GM21515 (cell line): ENCODE measurements around the gene MSH5.
"Not testable (repeated sequence)": the region's sequence is repeated elsewhere in the genome, so short reads cannot be mapped to it uniquely, and the experiment has no call there.

ENCODE experiments used
- ATAC-seq: cut with Tn5 transposase; IDR thresholded peaks from one replicate; pipeline ENCODE4 v1.9.1; 2021; ENCODE audit not compliant: unreplicated experiment

Gene MSH5

DNA sequence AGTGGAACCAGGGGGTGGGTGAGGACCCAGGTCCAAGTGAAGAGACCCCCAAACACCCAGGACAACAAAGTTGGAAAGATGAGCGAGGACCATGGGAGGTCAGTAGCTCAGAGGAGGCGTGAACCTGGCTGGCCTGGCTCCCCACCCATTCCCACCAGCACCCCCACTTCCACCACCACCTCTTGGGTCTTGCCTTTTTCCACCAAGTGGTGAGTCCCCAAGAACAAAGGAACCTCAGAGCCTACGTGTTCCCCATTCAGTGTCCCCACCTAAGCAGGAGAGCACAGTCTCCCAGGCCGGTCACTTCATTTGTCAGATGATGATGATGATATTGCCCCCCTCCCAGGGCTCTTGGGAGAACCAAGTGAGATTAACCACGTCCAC is 37.9 kb downstream of the MSH5 start:
- no peak for ATAC-seq

- ATAC-seq: no peak
These were observed 38.4 kb downstream of the MSH5 start for GRCh38 chr6:31778193-31778592.

- ATAC-seq: no peak
These were observed 39.4 kb downstream of the MSH5 start for GRCh38 chr6:31778999-31779885.

DNA sequence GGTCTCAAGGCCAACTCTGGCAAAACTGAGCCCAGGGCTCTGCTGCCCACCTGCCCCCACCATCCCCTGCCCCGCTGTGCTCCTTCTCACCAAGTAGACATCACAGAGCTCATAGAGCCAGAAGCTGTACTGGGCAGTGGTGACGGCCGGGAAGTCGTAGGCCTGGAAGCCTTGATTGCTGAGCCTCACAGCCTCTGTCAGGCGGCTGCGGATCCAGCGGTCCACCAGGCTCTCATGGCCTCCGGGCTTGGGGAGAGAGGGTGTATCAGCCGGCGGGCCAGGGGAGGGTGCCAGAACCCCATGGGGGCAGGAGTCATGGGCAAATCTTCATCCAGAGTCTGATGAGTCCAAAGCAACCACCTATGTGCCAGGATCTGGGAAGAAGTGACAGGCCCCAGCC is 40.1 kb downstream of the MSH5 start:
- no peak for ATAC-seq

- no peak for ATAC-seq
These were observed 40.9 kb downstream of the MSH5 start for GRCh38 chr6:31780507-31781243.

GRCh38 chr6:31781244-31782125 is 41.7 kb downstream of the MSH5 start:
- ATAC-seq: no peak

- ATAC-seq: no peak
These were observed 42.5 kb downstream of the MSH5 start for GRCh38 chr6:31782126-31782855.

GRCh38 chr6:31784098-31784925 is 44.5 kb downstream of the MSH5 start:
- no peak for ATAC-seq

DNA sequence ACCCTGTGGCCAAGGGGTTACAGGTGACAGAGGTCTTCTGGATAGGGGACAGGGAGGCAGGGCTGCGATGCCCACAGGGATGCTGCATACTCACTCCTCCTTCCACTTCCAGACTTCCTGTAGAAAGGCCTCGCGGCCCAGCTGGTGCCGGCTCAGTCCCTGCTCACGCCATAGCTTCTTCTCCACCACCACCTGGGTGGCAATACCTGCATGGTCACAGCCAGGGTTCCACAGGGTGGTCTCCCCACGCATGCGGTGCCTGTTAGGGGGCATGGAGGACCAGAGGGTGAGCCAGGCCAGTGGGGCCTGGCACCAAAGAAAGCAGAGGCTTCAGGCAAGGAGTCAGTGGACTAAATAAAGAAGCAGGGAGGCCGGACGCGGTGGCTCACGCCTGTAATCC is 45.7 kb downstream of the MSH5 start:
- ATAC-seq: no peak

GRCh38 chr6:31791324-31792089 is 51.7 kb downstream of the MSH5 start:
- ATAC-seq: no peak

DNA sequence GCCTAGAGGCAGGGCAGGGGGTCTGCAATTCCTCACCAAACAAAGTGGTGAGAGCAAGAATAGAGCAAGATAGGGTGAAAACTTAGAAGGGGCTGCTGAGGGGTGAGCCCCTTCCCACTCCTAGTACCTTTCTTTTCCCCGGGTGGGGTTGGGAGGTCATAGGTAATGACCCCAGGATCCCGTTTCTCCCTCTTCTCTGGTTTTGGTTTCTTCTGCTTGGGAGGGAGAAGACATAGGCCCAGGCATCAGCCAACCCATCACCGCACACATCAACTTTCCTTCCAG is 52.2 kb downstream of the MSH5 start:
- ATAC-seq: no peak

DNA sequence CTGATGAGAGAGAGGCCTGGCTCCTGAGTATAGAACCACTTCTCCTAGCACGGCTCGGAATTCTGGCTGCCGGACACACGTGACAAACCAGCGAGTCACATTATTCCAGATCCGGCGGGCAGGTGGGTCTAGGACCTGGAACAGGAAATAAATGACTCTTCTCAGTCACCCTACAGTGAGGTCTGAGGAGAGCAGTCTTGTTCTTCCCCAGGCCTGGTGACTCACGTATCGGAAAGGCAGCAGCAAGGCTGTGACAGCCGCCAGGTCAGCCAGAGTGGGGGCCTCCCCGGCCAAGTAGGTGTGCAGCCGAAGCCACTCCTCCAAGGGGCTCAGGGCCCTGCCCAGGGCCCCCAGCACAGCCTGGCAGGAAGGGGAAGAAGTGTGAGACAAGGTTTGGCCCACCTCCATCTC is 53.0 kb downstream of the MSH5 start:
- no peak for ATAC-seq

GRCh38 chr6:31793927-31794245 is 54.1 kb downstream of the MSH5 start:
- not testable (repeated sequence) for ATAC-seq

DNA sequence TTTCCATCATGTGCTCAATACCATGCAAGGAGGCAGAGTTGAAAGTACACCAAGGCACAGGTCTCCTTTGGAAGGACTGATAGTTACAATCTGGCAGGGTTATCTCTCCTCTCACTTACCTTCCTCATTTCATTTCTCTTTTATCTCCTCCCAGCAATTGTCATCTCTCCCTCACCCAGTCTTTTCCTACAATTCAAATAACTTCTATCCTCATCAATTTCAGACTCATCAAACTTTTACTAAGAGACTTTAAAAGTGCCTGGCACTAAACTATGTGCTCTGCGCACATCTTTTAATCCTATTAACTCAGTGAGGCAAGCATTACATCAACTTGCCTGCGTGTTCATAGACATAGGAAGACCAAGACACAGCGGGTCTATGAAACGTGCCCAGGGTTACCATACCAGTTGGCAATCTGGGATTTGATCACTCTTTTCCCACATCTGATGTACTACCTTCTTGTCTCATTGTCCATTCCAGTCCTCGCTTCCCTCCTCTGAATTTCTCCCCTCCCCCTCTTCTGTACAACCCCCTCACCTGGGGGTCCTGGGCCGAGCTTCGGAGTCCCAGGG is 54.6 kb downstream of the MSH5 start:
- no peak for ATAC-seq

- peak; percentile 4 for ATAC-seq
These were observed 55.2 kb downstream of the MSH5 start for GRCh38 chr6:31794866-31795615.

DNA sequence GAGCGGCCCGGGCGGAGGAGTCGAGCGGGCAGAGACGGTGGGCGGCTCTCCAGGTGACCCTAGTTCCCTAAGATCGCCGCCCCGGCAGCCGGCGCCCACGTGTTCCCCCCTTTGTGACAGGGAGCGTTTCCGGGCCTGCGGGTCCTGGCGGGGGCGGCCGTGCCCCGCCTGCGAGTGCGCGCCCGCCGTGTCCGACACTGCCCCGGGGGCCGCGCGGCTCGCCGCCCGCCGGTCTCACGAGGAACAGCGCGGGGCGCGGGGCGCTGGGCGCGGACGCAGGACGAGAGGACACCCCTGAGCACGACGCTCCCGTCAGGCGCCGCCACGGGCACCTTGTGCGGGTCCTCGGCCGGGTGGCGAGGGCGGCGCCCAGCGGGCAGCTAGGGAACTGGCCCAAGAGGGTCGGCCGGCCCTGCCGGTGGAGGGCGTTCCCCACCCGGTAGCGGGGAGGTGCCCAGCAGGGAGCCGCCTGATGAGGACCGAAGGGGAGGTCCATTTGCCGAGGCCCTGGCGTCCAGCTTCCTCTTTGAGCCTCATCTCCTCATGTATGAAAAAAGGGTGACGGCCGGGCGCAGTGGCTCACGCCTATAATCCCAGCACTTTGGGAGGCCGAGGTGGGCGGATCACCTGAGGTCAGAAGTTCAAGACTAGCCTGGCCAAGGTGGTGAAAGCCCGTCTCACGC is 56.0 kb downstream of the MSH5 start, which contains the start of gene VARS1:
Gene VARS1, minus strand, starts transcription at position 137 of the 683 bp plus-strand sequence. CDS start 535 bp downstream, outside the sequence.
- peak; percentile 64 for ATAC-seq

- ATAC-seq: no peak
These were observed 57.2 kb downstream of the MSH5 start for GRCh38 chr6:31796993-31797385.

DNA sequence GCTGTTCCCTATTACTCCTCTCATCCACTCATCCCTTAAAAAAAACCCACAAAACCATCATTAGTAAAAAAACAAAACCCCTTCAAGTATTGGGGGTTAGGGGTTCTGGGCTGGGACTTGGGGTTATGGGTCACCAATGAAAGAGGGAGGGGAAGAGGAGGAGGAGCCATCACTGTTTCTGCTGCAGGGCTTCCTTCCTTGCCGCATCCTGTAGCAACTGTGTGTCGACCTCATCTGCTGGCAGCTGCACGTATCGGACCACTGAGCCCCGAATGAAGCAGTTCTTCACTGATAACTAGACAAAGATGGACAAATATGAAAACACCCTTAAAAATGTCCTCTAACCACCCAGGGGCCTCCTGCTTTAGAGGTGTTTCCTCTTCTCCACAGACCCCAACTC is 57.8 kb downstream of the MSH5 start:
- ATAC-seq: no peak
